GM21576 (cell line): ENCODE results near the gene C6orf89.
"Not testable (repeated sequence)": the region's sequence is repeated elsewhere in the genome, so short reads cannot be mapped to it uniquely, and the experiment has no call there.

Source experiments
- ATAC-seq: cut with Tn5 transposase; IDR thresholded peaks from one replicate; pipeline ENCODE4 v1.9.1; 2021; ENCODE audit warnings: mild to moderate bottlenecking, moderate library complexity; ENCODE audit not compliant: unreplicated experiment

Gene C6orf89

DNA sequence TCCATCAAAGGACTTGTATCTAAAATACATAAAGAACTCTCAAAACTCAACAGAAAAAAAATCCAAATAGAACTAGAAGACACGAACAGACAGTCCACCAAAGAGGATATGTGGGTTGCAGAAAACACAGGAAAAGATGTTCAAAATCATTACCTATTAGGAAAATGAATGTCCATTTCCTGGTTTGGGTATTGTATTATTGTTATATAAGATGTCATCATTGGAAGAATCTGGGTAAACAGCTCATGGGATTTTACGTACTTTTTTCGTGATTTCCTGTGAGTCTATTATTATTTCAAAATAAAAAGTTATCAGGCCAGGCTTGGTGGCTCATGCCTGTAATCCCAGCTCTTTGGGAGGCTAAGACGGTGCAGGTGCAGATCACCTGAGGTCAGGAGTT, 59.5 kb downstream of the C6orf89 start:
- ATAC-seq: no peak

GRCh38 chr6:36946526-36946925, 60.8 kb downstream of the C6orf89 start:
- no peak for ATAC-seq

DNA sequence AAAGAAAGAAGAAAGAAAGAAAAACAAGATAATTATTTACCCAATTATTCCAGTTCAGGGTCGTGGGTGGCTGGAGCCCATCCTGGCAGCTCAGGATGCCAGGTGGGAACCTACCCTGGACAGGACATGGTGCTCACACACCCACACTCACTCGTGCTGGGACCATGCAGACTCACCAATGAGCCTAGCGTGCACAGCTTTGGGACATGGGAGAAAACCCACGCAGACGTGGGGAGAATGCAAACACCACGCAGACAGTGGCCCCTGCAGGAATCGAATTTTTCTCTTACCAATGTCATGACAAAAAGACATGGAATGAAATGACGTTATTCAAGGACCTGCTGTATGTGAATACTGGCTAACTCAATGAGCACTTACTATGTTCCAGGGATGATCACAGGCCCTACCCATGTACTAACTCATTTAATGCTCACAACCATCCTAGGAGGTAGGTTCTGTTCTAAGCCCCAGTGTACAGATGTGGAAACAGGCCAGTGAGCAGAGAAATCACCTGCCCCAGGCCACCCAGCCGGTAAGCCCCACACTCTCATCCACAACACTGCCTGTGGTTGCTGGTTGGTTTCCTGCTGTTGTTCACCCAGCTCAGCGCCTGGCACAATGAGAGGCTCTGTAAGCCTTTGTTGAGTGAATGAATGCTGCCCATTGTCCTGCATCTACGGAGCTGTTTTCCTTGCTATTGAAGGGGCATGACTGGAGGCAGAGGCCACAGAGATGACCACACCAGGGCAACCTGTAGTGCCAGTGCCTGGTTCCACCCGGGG, 62.0 kb downstream of the C6orf89 start:
- ATAC-seq: no peak

GRCh38 chr6:36949076-36949475, 63.3 kb downstream of the C6orf89 start:
- not testable (repeated sequence) for ATAC-seq

DNA sequence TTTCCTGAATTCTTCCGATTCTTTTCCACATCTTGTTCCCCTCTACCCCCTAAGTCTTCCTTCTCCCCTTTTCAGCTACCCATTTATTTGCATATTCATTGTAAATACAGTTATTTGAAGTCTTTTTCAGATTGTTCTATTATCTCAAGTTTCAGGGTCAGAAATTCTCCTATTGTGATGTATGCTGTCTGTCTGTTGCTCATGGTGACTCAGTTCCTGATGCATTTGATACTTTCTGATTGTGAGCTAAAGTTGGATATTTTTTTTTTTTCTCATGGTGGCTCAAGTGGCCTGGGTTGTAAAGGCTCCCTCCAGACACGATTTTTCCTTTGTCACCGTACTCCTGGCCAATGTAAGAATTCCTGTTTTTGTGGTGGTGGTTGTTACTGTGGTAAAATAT, 63.9 kb downstream of the C6orf89 start:
- ATAC-seq: no peak

- no peak for ATAC-seq
Measured at GRCh38 chr6:36953931-36954261, 68.1 kb downstream of the C6orf89 start.

- ATAC-seq: no peak
Measured at GRCh38 chr6:36954262-36954931, 68.6 kb downstream of the C6orf89 start, which contains the start of gene PI16. Gene PI16 (plus strand): TSS chr6:36954738. CDS start chr6:36954761, 23 bp downstream.

DNA sequence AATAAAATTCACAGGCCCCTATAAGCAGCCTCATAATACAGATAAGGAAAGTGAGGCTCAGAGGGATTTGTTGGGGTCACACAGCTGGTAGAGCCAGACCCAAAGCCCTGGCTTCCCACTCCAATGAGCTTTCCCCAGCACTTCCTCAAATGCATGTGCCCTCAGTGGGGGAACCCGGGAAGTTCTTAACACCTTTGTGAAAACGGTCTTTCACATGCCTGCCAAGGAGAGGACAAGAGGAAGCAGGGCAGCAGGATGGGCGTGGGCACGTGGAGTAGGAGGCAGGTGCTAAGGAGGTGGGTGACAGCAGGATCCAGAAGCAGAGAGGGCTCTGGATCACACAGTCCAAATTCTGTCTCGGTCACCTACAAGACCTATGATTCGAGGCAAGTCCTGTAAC, 69.4 kb downstream of the C6orf89 start:
- ATAC-seq: no peak

- no peak for ATAC-seq
Measured at GRCh38 chr6:36955671-36956445, 70.1 kb downstream of the C6orf89 start.

GRCh38 chr6:36956446-36956820, 70.7 kb downstream of the C6orf89 start:
- no peak for ATAC-seq

DNA sequence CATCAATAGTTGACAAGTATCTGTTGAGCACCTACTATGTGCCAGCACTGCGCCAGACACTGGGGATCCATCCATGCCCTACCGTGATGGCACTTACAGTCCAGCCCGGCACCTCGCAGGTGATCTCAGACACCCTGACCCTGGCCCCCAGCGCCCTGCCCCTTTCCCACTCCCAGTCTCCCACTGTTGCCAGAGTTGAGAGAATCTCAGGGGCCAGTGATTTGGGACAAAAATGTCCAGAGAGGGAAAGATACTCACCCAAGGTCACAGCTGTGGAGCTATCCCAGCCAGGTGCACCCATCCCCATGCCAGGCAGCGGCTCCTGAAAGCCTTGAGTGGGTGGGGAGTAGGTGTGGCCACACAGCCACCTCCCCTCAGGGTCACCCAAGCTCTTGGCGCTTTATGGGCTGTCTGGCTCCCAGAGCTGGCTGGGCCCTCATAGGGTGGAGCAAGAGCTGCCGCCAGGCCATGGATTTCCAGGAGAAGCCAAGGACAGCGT, 72.1 kb downstream of the C6orf89 start:
- no peak for ATAC-seq

DNA sequence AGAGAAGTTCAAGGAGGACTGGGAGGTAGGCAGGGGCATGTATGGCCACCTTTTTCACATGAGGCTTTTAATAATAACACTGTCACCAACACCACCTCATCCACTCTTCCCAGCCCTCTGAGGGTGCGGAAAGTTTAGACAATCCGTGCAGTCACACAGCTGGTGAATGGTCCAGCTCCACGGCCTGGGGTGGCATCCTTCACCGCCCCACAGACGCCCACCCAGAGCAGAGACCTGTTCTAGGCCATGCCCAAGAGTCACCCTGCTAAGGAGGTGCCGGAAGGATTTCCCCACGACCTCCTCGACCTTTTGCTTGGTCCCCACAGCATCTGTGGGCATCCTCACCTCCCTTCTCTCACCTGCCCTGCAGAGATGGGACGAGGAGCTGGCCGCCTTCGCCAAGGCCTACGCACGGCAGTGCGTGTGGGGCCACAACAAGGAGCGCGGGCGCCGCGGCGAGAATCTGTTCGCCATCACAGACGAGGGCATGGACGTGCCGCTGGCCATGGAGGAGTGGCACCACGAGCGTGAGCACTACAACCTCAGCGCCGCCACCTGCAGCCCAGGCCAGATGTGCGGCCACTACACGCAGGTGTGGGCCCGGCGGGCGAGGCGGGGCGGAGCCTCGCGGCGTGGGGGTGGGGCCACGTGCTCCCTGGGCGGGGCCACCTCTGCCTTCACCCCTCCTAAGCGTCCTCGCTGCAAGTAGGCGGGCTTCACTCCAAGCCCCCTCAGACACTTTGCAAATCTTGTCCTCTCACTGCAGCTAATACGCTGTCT, 73.2 kb downstream of the C6orf89 start:
- ATAC-seq: no peak

- ATAC-seq: no peak
Measured at GRCh38 chr6:36959555-36960250, 74.0 kb downstream of the C6orf89 start.

DNA sequence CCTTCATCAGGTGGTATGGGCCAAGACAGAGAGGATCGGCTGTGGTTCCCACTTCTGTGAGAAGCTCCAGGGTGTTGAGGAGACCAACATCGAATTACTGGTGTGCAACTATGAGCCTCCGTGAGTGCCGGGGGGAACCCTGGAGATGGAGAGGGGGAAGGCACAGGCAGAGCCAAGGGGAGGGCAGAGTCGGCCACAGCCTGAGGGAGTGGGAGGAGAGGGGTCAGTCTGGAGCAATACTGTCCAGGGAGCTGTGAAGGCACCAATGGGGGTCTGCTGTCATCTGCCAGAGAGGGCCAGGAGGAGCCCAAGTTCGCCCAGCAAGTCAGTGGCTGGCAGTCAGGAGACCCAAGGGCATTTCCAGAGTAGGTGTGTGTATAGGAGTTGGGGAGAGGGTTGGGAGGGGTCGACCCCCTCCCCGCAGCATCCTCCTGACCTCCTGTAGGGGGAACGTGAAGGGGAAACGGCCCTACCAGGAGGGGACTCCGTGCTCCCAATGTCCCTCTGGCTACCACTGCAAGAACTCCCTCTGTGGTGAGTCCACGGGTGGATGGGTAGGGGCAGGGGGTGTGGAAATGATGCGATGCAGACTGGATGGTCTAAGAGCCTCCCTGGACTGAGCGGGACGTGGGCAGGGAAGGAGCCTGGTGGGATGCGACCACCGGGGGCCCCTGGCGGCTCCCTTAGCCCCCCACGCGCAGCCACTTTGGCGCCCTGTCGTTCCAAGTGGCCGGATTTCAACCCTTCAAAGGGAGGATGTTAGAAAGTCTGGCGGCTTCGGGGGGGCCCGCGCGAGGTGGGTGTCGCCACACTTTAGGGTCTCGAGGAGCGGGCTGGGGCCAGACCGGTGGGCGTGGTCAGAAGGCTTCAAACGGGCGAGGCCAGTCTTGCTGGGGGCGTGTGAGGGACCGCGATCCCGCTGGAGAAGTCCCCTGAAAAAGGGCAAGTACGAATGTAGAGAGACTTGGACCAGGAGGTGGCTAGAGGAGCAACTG, 76.0 kb downstream of the C6orf89 start:
- ATAC-seq: no peak

DNA sequence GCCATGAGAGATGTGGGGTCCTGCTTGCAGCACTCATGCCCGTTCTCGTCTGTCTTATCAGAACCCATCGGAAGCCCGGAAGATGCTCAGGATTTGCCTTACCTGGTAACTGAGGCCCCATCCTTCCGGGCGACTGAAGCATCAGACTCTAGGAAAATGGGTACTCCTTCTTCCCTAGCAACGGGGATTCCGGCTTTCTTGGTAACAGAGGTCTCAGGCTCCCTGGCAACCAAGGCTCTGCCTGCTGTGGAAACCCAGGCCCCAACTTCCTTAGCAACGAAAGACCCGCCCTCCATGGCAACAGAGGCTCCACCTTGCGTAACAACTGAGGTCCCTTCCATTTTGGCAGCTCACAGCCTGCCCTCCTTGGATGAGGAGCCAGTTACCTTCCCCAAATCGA, 77.1 kb downstream of the C6orf89 start:
- no peak for ATAC-seq

DNA sequence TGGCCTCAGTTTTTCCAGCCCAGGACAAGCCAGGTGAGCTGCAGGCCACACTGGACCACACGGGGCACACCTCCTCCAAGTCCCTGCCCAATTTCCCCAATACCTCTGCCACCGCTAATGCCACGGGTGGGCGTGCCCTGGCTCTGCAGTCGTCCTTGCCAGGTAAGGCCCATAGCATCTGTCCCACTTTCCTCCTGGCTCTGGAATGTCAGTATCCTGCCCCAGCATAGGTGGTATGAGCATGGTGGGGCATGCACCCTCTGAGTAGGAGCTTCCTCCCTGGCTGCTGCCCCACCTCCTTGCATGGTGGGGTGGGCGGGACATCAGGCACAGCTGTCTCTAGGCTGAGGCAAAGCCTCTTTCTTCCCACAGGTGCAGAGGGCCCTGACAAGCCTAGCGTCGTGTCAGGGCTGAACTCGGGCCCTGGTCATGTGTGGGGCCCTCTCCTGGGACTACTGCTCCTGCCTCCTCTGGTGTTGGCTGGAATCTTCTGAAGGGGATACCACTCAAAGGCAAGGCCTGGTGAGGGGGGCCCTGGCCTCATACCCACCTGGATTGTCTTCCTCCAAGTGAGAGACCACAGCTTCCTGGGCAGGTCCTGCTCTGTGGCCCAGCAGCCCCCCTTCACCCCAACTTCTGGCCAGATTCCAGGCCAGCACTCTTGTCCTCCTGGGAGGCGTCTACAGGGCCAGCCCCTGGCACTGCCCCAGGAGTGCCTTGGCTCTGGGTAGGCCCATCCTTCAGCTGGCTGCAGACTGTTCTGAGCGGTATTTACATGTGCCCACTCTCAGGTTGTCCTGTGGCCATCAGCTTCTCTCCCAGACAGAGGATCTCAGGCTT, 77.9 kb downstream of the C6orf89 start:
- no peak for ATAC-seq

- no peak for ATAC-seq
Measured at GRCh38 chr6:36964349-36964748, 78.6 kb downstream of the C6orf89 start.

DNA sequence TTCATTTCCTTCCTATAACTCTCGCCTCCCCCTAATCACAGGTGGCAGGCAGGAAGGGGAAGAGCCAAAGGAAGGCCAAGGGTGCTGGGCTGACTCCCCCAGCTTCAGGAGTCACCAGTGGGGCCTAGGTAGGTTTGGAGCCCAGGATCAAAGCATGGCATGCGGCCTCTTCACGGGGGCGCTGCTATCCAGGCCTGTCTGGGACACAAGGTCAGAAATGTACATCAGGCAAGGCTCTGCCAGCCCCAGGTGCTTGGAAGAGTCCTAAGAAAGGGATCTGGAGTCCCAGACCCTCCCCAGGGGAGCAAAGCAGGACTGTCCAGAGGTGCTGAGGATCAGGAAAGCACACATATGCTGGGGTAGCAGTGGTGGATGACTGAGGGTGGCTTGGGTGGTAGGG, 79.2 kb downstream of the C6orf89 start:
- no peak for ATAC-seq
